Astrocyte (in vitro differentiated cells and primary cell): ENCODE measurements around the gene ADAMTS9.

ENCODE experiments used
- EZH2 ChIP-seq: IDR thresholded peaks from 2 replicates; pipeline ENCODE4 v1.6.1; 2012; ENCODE audit warnings: mild to moderate bottlenecking, low read length, inconsistent platforms; ENCODE audit not compliant: insufficient read depth
- TF ChIP-seq, protein P1 (sequence below): IDR thresholded peaks from 2 replicates; pipeline ENCODE4 v1.5.1; 2011; ENCODE audit warnings: low read depth, mild to moderate bottlenecking, inconsistent platforms, low read length, moderate library complexity; ENCODE audit not compliant: insufficient read depth

DNA sequence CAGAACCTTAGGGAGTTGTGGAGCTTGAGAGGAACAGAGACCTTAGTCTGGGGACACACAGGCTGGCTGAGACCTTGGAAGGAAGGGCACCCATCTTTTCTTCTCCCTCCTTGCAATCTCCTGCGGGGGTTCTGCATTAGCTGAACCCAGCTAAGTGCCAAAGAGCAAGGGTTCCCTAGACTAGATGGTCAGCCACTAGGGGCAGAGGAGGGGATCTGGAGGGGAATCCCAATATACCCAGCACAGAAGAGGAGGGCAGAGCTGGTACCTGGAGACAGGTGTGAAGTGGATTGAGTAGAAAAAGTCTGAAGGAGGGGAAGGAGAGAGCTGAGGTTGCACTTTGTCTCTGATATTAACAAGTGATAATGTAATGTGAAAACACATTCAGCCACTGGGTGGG lies 212.8 kb downstream of the ADAMTS9 start:
- TF ChIP-seq, protein P1, sequence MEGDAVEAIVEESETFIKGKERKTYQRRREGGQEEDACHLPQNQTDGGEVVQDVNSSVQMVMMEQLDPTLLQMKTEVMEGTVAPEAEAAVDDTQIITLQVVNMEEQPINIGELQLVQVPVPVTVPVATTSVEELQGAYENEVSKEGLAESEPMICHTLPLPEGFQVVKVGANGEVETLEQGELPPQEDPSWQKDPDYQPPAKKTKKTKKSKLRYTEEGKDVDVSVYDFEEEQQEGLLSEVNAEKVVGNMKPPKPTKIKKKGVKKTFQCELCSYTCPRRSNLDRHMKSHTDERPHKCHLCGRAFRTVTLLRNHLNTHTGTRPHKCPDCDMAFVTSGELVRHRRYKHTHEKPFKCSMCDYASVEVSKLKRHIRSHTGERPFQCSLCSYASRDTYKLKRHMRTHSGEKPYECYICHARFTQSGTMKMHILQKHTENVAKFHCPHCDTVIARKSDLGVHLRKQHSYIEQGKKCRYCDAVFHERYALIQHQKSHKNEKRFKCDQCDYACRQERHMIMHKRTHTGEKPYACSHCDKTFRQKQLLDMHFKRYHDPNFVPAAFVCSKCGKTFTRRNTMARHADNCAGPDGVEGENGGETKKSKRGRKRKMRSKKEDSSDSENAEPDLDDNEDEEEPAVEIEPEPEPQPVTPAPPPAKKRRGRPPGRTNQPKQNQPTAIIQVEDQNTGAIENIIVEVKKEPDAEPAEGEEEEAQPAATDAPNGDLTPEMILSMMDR: no peak
- no peak for TF ChIP-seq EZH2
